Activated CD4-positive, alpha-beta T cell treated with anti-CD3 and anti-CD28 coated beads, Interleukin-2, amount 50 U/mL, for 1 hour (primary cell): ENCODE results near the gene TDRD1.

Experiments
- DNase-seq: peaks from one replicate; pipeline ENCODE4 v3.0.0-alpha.2; 2020

TDRD1 gene

GRCh38 chr10:114273910-114274309, 94.8 kb downstream of the TDRD1 start:
- DNase-seq: no peak

DNA sequence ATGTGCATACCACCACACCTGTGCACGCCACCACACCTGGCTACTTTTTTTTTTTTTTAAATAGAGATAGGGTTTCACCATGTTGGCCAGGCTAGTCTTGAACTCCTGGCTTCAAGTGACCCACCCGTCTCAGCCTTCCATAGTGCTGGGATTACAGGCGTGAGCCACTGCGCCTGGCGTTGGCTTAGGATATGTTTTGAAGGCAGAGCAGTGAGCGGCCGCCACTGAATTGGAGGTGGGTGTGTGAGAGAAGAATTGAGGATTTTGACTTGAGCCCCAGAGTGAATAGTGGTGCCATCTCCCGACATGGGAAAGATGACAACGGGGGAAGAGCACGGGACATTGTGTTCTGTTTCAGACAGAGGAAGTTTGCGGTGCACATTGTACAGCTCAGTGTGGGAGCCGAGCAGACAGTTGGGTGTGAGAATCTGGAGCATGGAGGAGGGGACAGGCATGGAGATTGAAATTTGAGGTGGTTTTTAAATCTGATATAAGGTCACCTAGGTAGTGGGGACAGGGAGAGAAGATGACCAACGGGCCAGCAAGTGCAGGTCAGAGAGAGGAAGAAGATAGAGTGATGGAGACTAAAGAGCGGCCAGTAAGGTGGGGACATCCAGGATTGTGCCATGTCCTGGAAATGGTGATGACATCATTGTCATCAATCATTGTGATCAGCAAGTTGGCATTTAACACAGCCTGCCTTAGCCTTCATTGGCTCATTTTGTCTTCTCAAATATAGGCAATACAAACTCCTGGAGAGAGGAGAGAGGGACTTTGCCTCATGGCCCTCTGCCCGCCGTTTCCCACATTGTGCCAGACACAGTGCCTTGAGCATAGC, 95.7 kb downstream of the TDRD1 start:
- no peak for DNase-seq

- no peak for DNase-seq
These were observed 96.9 kb downstream of the TDRD1 start for GRCh38 chr10:114276066-114276465.

DNA sequence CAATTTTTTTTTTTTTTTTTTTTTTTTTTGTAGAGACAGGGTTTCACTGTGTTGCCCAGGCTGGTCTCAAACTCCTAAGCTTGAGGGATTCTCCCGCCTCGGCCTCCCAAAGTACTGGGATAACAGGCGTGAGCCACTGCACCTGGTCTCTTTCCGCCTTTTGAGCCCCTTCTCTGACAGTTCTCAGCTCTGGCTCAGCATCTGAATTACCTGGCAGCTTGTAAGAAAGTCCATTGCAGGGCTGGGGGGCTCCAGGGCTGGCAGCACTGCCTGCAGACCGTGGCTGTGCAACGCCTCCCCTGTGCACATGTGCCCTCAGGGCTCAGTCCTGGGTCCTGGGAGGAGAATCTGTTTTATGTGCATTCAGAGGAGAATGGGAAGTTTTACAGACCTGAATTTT, 97.5 kb downstream of the TDRD1 start:
- no peak for DNase-seq

DNA sequence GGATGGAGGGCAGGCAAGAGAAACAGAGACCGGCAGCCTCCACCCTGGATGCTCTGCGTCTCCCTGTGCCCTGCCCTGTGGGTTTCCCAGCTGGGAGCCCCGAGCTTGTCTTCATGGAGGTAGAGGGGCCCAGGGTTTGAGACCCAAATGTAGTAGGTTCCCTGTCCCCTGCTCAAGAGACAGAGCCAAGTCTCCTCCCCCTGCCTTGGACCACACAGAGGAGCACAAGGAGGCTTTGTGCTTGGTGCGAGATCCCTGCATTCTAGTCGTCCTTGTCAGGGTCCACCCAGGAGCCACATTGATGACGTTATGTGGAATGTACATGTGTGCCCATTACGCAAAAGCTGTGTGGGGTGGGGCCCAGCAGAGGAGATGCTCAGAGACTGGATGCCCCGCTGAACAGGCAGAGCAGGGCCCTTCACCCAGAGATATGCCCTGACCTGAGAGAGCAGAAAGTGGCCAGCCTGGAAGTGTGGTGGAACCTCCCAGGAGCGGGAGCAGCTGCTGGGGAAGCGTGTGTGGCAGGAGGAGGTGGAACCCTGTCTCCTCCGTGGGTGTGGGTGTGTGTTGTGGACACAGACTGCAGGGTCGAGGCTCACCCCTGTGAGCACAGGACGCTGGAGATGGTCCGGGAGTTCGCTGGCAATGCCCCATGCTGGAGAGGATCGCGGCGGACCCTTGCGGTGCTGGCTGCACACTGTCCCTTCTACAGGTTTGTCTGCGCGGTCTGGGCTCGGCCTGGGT, 99.2 kb downstream of the TDRD1 start:
- DNase-seq: no peak

GRCh38 chr10:114278884-114279191, 99.7 kb downstream of the TDRD1 start:
- no peak for DNase-seq

DNA sequence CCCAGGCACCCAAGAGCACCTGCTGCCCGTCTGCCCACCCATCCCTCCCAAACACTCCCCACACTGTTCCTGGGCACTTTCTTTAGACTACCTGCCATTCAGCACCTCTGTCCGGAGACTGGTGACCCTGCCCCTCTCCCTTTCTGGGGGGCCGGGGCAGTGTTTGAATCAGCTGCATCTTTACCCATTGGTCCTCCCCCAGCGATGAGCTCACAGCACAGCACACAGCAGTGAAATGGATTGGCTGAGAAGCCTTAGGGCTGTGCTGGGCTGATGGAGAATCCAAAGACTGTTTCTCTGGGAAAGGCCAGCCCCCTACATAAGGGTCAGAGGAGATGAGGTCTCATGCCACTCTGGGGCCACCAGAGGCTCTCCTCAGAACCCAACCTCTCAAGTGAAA, 100.1 kb downstream of the TDRD1 start:
- no peak for DNase-seq

DNA sequence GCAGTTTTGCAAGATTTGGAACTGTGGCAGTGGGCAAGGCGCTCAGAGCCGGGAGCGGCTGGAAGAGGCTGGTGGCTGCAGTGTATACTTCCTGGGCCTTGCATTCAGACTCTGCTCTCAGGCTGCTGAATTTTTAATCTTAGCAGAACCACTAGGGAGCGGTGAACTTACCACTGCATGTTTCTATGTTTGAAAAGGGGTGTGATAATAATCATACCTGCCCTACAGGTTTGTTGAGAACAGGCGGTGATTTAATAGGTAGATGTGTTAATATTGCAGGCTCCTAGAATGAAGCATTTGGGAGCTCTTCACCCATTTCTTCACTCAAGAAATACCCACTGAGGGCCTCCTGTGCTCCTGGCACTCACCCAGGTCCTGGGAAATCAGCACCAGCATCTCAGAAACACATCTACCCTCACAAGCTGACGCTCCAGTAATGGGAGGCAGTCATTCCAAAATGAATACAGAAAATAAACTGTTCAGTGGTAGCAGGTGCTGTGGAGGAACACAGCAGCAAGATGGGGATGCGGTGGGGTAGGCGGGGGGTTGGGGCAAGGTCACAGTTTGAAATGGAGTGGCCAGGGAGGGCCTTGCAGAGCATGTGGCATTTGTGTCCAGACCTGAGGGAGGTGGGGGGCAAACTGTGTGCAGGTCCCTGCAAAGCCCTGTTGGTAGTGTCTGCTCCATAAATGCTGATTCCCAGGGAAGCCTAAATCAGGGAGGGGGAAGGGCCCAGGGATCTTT, 100.9 kb downstream of the TDRD1 start:
- DNase-seq: no peak

DNA sequence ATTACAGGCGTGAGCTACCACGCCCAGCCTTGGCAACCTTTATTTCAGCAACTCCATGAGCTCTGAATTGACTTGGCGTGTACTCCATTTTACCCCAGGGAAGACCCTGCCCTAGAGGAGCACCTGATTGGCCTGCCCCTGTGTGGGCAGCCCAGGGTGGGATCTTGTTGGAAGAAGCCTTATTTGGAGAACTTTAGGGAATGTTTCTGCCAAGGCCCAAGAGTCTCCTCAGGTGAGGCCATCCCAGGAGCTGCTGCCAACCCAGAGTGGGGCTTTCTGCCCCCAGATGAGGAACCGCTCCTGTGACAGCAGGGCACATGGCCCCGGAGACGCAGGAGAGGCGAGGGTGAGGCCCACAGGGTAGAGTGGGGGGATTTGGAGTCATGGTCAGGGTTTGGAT, 101.9 kb downstream of the TDRD1 start:
- DNase-seq: no peak

DNA sequence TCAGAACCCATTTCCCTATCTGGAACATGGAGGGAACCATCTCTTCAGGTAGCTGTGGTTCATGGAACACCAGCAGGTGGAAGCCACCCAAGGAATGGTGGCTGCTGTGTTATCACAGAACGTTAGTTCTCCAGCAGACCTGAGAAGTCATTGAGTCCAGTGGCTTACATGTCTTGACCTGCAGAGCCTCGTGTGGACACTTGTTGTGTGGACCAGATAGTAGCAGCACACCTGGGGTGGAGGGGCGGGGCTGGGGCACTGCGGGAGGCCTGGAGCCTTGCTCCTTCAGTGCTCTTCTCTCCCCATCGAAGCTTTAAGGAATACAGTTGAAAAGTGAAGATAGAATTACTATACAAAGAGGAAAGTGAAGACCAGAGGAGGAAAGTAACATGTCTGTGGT, 102.3 kb downstream of the TDRD1 start:
- no peak for DNase-seq
